ENCODE results near the gene NUP210L. TPM values are rescaled to one million over a fixed set of nuclear protein-coding genes. Genes with fewer than 3 reads are reported as not detected.

NUP210L gene
- total and polyA plus RNA-seq, 9 of the 15 experiments (the other 6 are each of a cell fraction or from before 2014, with no cell fraction given) = 0.01 to 0.04 TPM; not detected in 7

DNA sequence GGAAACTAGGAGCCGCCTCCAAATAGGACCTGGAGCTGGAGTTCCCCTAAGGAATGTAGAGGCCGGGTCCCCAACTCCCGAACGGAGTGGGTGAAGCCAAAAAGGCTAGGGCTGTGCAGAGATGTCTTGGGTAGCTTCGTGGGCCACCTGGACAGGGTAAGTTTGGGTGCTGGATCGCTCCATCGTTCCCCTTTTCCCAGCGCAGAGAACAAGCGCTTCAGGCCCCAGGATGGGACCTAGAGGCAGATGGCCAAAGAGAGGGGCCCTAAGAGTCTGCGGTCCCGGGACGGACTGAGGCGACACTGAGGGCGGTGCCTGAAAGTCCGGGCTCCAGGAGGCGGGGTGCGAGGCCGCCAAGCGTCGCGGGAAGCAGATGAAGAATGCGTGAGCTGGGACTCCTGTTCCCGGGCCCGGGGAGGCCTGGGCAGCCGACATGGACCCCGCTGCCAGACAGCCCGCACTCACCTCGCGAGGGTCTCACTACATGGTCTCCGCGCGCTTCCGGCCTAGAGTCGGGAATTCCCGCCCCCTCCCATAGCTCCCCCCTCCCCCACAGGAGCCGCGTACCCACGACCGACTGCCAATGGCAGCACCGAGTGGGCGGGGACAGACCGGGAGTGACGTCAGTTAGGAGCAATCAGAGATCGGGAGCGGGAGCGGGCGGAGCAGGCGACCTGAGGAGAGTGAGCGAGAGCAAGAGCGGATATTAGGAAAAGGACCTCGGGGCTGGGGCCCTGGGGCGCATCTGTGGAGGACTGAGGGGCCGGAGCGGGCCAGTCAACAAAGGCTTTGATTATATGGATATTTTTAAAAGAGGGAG lies 191.6 kb downstream of the NUP210L start, which contains the start of gene SLC39A1 (continued):
- TF ChIP-seq ZNF583 (CRISPR knock-in tag; IDR thresholded peaks at IDR 0.05) (no peak), ZNF589 (CRISPR knock-in tag; IDR thresholded peaks at IDR 0.05; ENCODE audit: low read depth) (0 out of 2 replicates have a peak, but pooled peaks have one; percentile 51), BHLHE40 (IDR thresholded peaks at IDR 0.05; ENCODE audit: low read length) (peak; percentile 6; the same call in 1 of the 2 replicates), SP2 (IDR thresholded peaks at IDR 0.05; ENCODE audit: extremely low read depth, low read depth, low read length, poor library complexity, severe bottlenecking) (peak; percentile 78), PURB (CRISPR knock-in tag; IDR thresholded peaks at IDR 0.05; ENCODE audit: low read depth) (no peak), ZNF212 (CRISPR knock-in tag; IDR thresholded peaks at IDR 0.05) (no peak), ZNF253 (CRISPR knock-in tag; conservative IDR thresholded peaks at IDR 0.05) (no peak), TRIM25 (IDR thresholded peaks at IDR 0.05; ENCODE audit: borderline replicate concordance) (no peak), MNT (conservative IDR thresholded peaks at IDR 0.05) (peak; percentile 45 to 46; a peak in 3 of 4 replicates), KDM5B (IDR thresholded peaks at IDR 0.05; ENCODE audit: insufficient replicate concordance, low read depth, low read length) (peak; percentile 56), PTRF (tag; IDR thresholded peaks at IDR 0.05) (no peak), RBM39 (optimal IDR thresholded peaks at IDR 0.05; ENCODE audit: low read depth, low read length) (no peak), ZBTB8A (IDR thresholded peaks at IDR 0.05; ENCODE audit: partially characterized antibody) (no peak), TEAD4 (IDR thresholded peaks at IDR 0.05; ENCODE audit: low read length) (no peak), TEAD4 (CRISPR knock-in tag; IDR thresholded peaks at IDR 0.05; ENCODE audit: borderline replicate concordance) (no peak), RBBP5 (IDR thresholded peaks at IDR 0.05; ENCODE audit: borderline replicate concordance, insufficient read depth, low read length, poor library complexity, severe bottlenecking) (peak; percentile 64), ASH1L (IDR thresholded peaks at IDR 0.05; ENCODE audit: borderline replicate concordance, low read depth, partially characterized antibody) (no peak), POLR3A (IDR thresholded peaks at IDR 0.05; ENCODE audit: borderline replicate concordance, extremely low read depth, insufficient read depth, insufficient read length) (no peak), ZNF766 (CRISPR knock-in tag; conservative IDR thresholded peaks at IDR 0.05) (no peak), CBX8 (IDR thresholded peaks at IDR 0.05; ENCODE audit: borderline replicate concordance, extremely low read depth, low read depth, low read length, poor library complexity, severe bottlenecking) (no peak), RFX5 (IDR thresholded peaks at IDR 0.05; ENCODE audit: low read depth, low read length) (no peak)
- TF ChIP-seq, protein P1, sequence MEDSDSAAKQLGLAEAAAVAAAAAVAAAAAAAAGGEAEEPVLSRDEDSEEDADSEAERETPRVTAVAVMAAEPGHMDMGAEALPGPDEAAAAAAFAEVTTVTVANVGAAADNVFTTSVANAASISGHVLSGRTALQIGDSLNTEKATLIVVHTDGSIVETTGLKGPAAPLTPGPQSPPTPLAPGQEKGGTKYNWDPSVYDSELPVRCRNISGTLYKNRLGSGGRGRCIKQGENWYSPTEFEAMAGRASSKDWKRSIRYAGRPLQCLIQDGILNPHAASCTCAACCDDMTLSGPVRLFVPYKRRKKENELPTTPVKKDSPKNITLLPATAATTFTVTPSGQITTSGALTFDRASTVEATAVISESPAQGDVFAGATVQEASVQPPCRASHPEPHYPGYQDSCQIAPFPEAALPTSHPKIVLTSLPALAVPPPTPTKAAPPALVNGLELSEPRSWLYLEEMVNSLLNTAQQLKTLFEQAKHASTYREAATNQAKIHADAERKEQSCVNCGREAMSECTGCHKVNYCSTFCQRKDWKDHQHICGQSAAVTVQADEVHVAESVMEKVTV (CRISPR knock-in tag; IDR thresholded peaks at IDR 0.05) = no peak

Measured in K562 (cell line).